Kidney (tissue), 14 donors: ENCODE measurements around the gene CLEC2B. TPM values are rescaled to one million over a fixed set of nuclear protein-coding genes. Genes with fewer than 3 reads are reported as not detected.

Experiments used
- DNase-seq, 5 donors: peaks; one replicate each; pipeline ENCODE4 v3.0.0-alpha.2; 2013 to 2020
- FAIRE-seq: peaks from 2 replicates; lab custom pipeline; 2012; peaks lifted over from hg19 to GRCh38; lab: Jason Lieb, UNC
- H3K27ac ChIP-seq, 2 donors: one replicate each; pipeline ENCODE4 v1.7.0; 2013; ENCODE audit warnings: low read depth in 2 of 2, low read length in 2 of 2, inconsistent platforms in 1 of 2
- H3K27me3 ChIP-seq: one replicate; pipeline ENCODE4 v1.7.1; 2013; ENCODE audit warnings: low read length, inconsistent platforms; ENCODE audit not compliant: control insufficient read depth, insufficient read depth
- H3K36me3 ChIP-seq, 3 donors: one replicate each; pipeline versions ENCODE4 v1.7.0 to v1.7.1; 2013; ENCODE audit warnings: low read length in 3 of 3, control low read depth in 1 of 3, inconsistent platforms in 1 of 3; ENCODE audit not compliant: insufficient read depth in 3 of 3, control insufficient read depth in 2 of 3
- H3K4me1 ChIP-seq, 3 donors: one replicate each; pipeline versions ENCODE4 v1.7.0 to v1.7.1; 2013; ENCODE audit warnings: low read length in 3 of 3, inconsistent platforms in 1 of 3, low read depth in 1 of 3; ENCODE audit not compliant: control insufficient read depth in 2 of 3, insufficient read depth in 2 of 3
- H3K4me3 ChIP-seq, 3 donors: one replicate each; pipeline versions ENCODE4 v1.7.0 to v1.8.1; 2013; ENCODE audit warnings: low read length in 3 of 3, control low read depth in 1 of 3, inconsistent platforms in 1 of 3
- H3K9ac ChIP-seq, 3 donors: one replicate each; pipeline versions ENCODE4 v1.7.0 to v1.7.1; 2013; ENCODE audit warnings: low read length in 3 of 3, control low read depth in 1 of 3, inconsistent platforms in 1 of 3
- H3K9me3 ChIP-seq, 3 donors: one replicate each; pipeline versions ENCODE4 v1.7.0 to v1.7.1; 2013; ENCODE audit warnings: low read length in 3 of 3, control low read depth in 1 of 3, inconsistent platforms in 1 of 3; ENCODE audit not compliant: control insufficient read depth in 2 of 3, insufficient read depth in 1 of 3
- CTCF ChIP-seq: IDR thresholded peaks from 3 replicates; pipeline ENCODE4 v1.5.1; 2012; ENCODE audit warnings: mild to moderate bottlenecking, moderate library complexity, borderline replicate concordance; ENCODE audit not compliant: insufficient read depth; ENCODE audit errors: extremely low read depth
- intact Hi-C: fragments of 100-400 bp; cut with DNase I; formaldehyde crosslinking; loops from one replicate; pipeline ENCODE4 v1.11.1; 2022
- polyA plus RNA-seq: library from polyadenylated mRNA; stranded (reverse); fragments of 350-450 nt; fragmentation: Illumina TruSeq; extraction: RNeasy Lipid Tissue Mini Kit (QIAGEN cat#74804); gene quantifications from one replicate; pipeline ENCODE4 v1.2.3, GENCODE V29; 2014; ENCODE audit warnings: low read depth, low replicate concordance; ENCODE audit not compliant: insufficient read depth
- total RNA-seq: library from RNA; stranded (reverse); fragmentation: NEBNext Ultra II Directional; extraction: Animal tissue kit (Norgen Biotek cat#: 25700); gene quantifications from one replicate; pipeline ENCODE4 v1.2.1, GENCODE V29; 2021
- donor health status: control.
- donor health status: control.
- donor health status: control.
- donor health status: control.
- donor health status: control.
- donor health status: DM: yes; HTN: yes; CAD: no.
- donor health status: Normal renal cell carcinoma (clear cell type).

Gene CLEC2B
- total and polyA plus RNA-seq, 2 donors from 2014 or later = 7.0 to 11.8 TPM

GRCh38 chr12:9827209-9827888, 41.8 kb downstream of the CLEC2B start, which contains the start of gene KLRF1:
Gene KLRF1, plus strand, starts transcription at chr12:9827481. Its CDS starts 64 bp downstream, at chr12:9827545.
- no peak for DNase-seq
- H3K4me3 ChIP-seq = no peak within 1 kb of the TSS
- intact Hi-C loops = no loop called here
- H3K36me3 ChIP-seq = no peaks in the 10 kb centered on the region
- H3K27ac ChIP-seq = no peak within 1 kb of the TSS
- H3K27me3 ChIP-seq = no peaks in the 10 kb centered on the region
- H3K9ac ChIP-seq = no peak within 1 kb of the TSS
- TF ChIP-seq CTCF = no peak
- H3K4me1 ChIP-seq = no peaks in the 10 kb centered on the region
- no peaks in the 10 kb centered on the region for H3K9me3 ChIP-seq
- FAIRE-seq = no peak

GRCh38 chr12:9820281-9820930, 48.7 kb downstream of the CLEC2B start:
- intact Hi-C loops = no loop called here
- no peaks in the 10 kb centered on the region for H3K4me1 ChIP-seq
- no peaks in the 10 kb centered on the region for H3K36me3 ChIP-seq
- no peak for FAIRE-seq
- DNase-seq = no peak
- H3K9ac ChIP-seq = no peak overlapping the region
- no peak overlapping the region for H3K27ac ChIP-seq
- no peaks in the 10 kb centered on the region for H3K27me3 ChIP-seq
- H3K9me3 ChIP-seq = no peaks in the 10 kb centered on the region
- no peak overlapping the region for H3K4me3 ChIP-seq
- TF ChIP-seq CTCF = no peak

GRCh38 chr12:9813821-9814798, 55.0 kb downstream of the CLEC2B start:
- peak overlapping the region in 2 of 3 donors; percentile 12 to 48 for H3K4me3 ChIP-seq
- H3K9me3 ChIP-seq = no peaks in the 10 kb centered on the region
- intact Hi-C loops = no loop called here
- TF ChIP-seq CTCF = peak; percentile 67
- H3K9ac ChIP-seq = no peak overlapping the region
- H3K27ac ChIP-seq = no peak overlapping the region
- no peaks in the 10 kb centered on the region for H3K27me3 ChIP-seq
- H3K4me1 ChIP-seq = no peaks in the 10 kb centered on the region
- H3K36me3 ChIP-seq = no peaks in the 10 kb centered on the region
- no peak for FAIRE-seq
- peak; percentile 29 to 85 (median 60) for DNase-seq
